Measurements from ENCODE around the gene UBE2E2. TPM values are rescaled to one million over a fixed set of nuclear protein-coding genes. Genes with fewer than 3 reads are reported as not detected.
A peak's percentile ranks its signal among the peaks of the same experiment; 100 is the strongest.

Gene UBE2E2
- total RNA-seq, 1 experiment from 2014 or later = 12.2 TPM

DNA sequence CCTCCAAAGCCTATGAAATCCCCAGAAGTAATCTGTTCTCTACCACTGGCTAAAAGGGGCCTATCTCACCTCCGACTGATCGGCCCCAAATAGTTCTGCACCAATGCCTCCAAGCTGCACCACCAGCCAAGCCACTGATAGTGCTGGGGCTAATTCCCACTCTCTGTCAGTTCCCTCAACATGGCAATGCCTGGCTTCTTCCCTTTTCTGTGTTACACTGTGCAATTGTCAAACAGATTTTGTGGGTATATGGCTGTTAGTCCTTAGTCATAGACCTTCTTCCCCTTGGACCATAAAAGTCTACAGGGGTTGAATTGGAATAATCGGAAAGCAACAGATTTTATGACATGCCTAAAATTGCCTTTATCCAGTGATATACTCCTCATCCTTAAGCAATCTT, 9.3 kb upstream of the UBE2E2 start:
- no peak for DNase-seq (ENCODE audit: low read depth)

DNA sequence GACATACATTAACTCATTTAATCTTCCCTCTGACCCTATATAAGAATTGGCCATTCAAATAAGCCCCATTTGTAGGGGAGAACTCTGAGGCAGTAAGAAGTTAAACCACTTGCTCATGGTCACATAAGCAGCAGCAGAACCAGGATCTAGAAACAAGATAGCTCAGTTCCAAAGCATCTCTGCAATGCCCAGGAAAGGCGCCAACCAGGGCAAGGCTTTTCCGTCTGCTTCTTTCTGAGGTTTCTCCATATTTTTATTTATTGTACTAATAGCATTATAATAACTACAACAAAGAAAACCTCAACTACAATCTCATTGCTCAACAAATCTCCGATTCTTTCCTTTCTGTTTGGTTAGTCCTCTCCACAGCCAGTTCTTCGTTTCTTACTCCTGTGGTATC, 4.3 kb upstream of the UBE2E2 start:
- no peak for DNase-seq (ENCODE audit: low read depth)

DNA sequence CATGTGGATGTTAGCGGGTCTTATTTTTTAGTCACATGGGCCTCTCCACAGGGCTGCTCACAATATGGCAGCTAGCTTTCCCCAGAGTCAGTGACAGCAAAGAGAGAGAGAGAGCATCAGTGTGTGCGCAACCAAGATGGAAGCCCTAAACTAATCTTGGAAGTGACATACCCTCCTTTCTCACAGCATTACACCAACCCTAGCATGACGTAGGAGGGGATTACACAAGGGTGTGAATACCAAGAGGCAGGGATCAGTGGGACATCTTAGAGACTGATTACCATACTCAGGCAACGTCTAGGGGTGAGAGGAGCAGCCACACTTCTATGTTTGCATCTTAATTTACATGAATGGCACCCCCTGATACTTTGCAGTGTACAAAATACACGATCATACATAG, 3.5 kb upstream of the UBE2E2 start:
- no peak for DNase-seq (ENCODE audit: low read depth)

DNA sequence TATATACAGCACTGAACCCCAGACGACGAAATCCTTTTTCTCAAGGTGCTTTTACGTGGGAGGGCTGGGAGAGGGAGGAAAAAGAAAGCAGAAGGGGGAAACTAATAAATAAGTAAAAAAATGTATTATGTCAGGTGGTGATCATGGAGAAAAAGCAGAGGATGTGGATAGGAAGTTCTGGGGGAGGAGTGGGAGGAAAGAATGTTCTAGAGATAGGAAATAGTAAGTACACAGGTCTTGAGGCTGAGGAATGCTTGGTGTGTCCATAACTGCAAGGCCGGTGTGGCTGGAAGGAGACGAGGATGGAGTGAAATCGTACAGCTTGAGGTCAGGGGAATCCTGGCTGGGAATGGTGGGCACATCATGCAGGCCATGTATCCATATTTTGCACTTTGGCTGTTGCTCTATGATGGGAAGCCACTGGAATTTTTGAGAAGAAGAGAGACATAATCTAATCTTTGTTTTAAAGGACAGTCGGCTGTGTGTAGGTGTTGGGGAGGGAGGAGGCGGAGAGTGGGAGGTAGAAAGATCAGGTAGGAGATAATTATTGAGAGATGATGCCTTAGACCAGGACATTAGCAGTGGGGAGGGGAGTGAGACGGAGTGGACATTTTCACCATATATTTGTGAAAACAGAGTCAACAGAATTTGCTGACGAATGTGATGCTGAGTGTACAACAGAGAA, 1.8 kb upstream of the UBE2E2 start:
- DNase-seq (ENCODE audit: low read depth) = no peak

DNA sequence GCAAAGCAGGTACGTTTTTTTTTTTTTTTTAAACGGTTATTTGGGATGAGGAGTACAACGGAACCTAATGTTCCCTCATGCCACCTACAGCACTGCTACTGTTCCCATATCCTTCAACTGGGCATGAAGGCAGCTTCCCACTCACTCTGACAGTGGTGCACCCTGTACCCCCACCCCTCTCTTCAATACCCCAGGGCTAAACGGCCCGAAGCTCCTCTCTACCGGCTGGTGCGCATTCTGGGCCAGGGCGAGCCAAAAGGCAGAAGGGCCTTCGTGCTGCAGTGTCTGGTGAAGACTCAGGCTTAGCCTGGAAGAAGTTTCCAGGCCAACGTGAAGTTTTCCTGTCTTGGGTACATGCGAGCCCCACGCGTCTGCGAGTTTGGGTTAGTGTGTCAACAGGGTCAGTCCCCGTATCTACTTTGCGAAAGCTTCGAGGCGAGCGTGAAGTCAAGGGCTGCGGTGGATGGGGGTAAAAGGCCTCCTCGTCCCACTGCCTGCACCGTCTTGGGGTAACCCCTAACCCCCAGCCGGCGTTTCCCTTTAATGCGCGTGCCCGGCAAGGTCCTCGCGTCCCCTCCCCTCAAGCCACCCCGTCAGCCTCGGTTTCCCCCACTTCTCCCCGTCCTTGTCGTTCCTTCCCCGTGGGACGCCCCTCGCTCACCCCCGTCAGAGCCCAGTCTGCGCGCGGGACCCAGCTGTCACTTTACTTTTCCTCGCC, 765 bp upstream of the UBE2E2 start:
- peak; percentile 4 for DNase-seq (ENCODE audit: low read depth)

DNA sequence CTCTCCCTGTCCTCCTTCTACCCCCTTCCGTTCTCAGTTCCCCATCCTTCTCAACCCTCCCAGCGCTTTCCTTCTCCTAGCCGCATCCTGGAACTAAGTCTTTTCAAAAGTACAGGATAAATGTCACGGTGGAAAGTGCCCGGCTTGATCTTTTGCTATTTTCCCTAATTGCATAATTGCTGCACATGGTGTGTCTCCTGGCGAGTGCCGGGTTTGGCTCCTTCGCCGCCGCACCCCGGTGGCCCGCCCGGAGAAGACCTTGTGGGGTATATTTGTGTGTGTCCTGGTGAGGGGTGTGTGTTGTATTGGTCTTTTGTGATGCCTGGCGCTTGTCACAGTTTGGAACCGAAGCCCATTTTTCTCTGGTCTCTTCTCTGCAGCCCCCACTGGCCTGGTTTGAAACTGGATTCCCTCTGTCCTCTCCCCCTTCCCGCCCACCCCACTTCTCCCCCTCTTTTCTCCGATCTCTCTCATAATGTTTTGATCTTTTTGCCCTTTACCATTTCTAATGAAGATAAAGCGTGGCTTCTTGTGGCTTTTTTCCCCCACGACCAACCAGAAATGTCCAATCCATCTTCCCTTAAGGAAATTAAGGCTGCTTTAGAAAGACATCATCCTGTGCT, 692 bp downstream of the UBE2E2 start:
- no peak for DNase-seq (ENCODE audit: low read depth)

DNA sequence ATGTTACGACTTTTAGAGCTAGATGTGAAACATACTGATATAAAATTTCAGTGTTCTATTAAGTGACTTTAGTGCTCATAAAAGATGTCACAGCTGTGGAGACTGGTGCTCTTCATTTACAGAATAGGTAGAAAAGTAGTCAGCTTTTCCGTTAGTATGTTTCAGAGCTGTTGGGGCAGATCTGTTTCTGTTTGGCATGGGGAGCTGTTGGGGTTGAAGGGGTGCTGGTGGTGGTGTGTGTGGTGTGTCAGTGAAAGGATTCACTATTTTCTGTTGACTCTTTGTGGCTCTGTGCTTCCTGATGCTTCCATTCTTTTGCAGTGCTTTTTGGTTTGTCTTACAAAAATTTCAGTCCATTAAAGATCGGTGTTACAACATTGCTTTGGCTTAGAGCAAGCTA, 3.2 kb downstream of the UBE2E2 start:
- DNase-seq (ENCODE audit: low read depth) = no peak

DNA sequence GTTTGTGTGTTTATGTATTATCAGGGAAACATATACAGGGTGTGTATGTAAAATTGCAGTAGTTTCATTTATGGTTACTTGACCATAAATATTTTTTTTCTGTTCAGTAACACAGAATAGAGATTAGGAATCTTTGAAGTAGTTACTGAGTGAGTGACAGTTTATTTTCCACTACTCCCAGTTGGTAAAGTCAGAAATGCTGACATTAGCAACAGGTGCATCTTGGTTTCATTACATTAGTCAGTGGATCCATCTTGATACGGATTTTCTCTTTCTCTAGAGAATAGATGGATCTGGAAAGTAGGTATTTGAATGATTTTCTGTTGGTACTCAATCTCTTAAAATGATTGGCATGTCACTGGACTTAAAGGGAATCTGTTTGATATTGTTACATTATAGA, 6.0 kb downstream of the UBE2E2 start:
- DNase-seq (ENCODE audit: low read depth) = no peak

DNA sequence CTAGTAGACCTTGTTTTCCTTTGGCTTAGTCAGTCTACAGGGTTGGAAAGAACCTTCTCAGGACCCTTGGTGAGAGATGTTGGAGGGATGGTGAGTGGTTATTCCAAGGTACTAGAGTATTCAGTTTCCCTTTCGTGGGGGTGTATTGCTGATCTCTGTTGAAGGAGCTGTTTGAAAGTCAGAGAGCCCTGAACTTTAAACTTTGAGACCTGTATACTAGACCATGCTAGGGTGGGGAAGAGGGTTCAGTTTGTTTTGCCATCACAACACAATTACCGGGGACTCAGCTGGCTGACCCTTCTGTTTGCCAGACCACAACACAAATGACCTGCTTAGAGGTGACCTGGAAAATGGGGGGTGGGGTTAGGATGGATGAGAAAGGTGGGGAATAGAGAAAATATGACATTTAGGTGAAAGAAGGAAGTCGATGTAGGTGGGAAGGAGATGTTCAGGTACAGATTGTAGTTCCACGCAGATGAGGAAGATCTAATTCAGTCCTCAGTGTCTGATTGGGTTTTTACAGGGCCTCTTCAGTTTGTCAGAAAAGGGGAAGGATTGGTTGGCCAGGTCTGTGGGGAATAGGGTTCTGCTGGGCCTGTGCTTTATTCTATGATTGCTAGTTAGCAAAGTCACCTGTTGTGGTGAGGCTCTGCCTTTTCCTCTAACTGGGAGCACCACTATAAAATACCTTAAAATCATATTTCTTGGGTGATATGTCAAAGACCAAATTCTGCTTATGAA, 6.8 kb downstream of the UBE2E2 start:
- no peak for DNase-seq (ENCODE audit: low read depth)

DNA sequence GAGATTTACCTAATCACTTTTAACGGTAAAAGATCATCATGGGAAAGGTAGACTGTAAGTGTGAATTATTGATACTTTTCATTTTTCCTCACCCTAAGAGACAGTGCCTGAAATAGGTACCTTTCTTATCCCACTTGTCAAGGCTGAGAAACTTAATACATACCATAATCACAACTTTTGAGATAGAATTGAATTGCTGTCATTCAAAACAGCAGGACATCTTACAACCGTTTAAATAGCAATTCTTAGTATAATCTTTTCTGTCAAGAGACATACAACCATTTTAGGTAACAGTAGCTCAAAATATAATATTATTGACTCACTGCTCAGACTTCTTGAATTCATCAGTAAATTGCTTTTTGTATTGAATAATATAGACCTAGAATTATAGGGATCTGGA, 10.7 kb downstream of the UBE2E2 start:
- DNase-seq (ENCODE audit: low read depth) = no peak

DNA sequence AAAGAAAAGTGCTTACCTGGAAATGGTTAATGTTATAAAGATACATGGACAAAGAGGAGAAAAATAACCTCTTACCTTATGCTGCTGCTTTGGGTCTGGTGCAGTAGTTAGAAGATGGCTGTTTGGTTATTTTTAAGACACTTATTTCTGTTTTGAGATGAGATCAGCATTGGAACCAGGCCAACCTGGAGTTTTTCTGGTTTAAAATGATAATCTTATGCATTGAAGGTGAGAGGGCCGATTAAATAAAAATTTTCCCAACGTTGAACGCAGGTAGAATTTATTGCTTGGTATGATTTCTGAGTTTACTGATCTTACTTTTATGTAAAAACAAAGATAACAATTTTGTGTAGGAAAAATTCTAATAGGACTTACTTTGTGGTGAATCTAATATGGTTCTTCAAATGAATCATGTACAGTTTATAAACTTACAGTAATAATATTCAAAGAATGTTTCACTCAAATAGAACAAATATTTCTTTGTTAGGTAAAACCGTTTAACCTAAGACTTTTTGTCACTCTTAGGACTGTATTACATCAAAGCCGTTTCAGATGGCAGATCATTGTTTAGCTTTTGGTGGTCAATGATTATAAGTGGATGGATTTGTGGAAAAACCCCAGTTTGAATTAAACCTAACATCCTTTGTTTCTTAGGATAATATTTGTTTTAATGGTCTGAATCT, 14.9 kb downstream of the UBE2E2 start:
- DNase-seq (ENCODE audit: low read depth) = no peak

DNA sequence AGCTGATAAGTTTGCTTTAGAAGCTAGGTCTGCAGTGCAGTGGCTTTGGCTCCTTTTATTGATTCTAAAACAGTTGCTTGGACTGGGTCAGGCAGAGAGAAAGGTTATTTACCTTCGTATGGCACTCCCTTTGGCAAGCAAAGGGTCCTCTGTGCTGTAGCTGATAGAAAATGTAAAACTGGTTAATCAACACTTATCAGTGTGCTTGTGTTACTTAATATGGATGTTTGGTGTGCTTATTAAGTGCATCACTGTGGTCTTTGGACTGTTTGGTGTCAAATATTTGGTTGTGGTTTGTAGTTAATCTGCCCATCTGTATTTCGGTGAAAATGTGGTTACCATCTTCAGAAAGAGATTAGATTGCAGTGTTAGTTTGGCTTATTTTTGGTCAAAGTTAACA, 16.0 kb downstream of the UBE2E2 start:
- DNase-seq (ENCODE audit: low read depth) = peak; percentile 3

DNA sequence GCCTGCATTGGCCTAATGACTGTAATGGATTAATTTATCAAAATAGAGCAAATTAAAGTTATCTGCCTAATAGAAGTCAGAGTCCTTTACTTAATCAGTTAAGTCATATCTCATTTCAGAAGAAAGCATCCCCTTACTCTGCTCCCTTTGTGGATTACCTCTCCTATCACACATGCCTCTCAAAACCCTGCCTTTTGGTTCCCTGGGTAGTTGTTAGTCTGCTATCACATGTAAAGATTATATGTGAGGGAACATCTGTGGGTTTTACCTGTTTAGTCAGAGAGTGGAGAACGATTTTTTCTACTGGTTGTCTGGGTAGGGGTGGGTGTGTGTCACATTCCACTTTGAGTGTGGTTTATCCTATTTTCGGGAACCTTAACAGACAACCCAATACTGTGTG, 16.4 kb downstream of the UBE2E2 start:
- no peak for DNase-seq (ENCODE audit: low read depth)

DNA sequence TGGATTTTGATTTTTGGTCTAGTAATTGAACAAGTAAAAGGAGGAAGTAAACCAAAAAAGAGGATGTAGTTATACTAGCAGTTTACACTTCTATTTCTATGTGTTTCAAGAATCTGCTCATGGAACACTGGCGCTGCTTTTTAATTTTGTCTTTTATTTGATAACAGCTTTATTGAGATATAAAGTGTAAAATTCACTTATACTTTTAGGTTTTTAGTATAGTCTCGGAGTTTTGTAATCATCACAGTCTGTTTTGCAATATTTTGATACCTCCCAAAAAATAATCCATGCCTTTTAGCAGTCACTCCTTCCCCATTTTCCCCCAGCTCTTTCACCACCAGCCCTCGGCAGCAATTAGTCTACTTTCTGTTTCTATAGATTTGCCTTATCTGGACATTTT, 18.0 kb downstream of the UBE2E2 start:
- no peak for DNase-seq (ENCODE audit: low read depth)

DNA sequence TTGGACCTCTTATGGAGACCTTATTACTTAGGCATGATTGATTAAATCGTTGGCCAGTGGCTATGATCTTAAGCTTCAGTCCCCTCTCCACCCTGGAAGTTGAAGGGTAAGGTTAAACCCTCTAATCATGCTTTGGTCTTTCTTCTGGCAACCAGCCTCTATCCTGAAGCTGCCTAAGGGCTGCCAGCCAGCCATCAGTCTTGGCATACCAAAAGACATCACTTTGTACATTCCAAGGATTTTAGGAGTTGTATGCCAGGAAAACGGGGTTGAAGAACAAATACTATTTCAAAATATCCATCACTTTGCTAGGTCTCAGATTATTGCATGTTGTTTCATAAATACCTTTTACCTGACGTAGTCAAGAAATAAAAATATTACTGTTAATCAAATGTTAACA, 28.9 kb downstream of the UBE2E2 start:
- DNase-seq (ENCODE audit: low read depth) = no peak

DNA sequence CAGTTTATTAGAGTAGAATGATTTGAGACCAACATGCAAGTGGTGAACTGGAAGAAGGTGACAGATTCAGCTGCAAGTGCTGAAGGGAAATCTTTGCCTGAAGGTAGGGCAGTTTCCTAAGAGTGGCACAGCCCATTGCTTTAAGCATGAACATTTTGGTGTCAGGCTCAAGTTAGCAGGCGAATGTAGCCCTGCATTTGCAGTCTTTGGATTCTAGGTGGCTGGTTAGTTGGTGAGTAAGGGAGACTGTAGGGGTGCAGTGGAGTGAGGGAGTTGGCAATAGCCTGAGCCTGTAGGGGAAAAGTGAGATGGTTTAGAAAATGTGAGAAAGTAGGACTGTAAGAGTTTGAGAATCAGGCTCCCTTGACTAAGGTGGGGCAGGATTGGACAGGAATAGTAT, 29.7 kb downstream of the UBE2E2 start:
- DNase-seq (ENCODE audit: low read depth) = no peak

DNA sequence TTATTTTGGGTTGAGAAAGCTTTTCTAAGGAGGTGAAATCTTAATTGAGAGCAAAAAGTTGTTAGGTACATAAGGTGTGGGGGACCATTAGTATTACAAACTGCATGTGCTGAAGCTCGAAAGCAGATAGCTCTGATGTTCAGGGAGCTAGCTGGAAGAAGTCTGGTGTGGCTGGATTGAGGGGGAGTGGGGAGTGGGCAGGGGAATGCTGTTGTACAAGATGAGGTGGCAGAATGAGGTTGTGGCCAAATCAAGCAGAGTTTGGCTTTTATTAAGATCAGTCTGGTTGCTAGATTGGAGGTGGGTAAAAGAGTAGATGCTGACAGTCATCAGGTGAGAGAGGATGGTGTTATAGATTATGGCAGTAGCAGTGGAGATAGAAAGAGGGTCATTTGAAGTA, 32.1 kb downstream of the UBE2E2 start:
- no peak for DNase-seq (ENCODE audit: low read depth)

DNA sequence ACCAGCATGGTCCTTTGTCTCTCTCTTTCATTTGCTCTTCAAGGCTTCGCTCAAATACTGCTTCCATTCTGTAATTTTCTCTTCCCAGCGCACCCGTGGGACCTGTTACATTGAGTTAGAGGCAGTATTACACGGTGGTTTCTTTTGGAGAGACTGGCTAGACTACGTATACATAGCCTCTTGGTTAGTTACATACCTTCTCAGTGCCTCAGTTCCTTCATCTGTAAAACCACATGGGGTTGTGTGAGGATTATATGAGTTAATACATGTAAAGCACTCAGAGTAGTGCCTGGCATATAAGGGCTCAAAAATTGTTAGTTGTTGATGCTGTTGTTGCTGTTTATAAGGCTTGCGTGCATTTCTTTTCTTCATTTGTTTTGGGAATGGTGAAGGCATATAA, 33.8 kb downstream of the UBE2E2 start:
- no peak for DNase-seq (ENCODE audit: low read depth)

DNA sequence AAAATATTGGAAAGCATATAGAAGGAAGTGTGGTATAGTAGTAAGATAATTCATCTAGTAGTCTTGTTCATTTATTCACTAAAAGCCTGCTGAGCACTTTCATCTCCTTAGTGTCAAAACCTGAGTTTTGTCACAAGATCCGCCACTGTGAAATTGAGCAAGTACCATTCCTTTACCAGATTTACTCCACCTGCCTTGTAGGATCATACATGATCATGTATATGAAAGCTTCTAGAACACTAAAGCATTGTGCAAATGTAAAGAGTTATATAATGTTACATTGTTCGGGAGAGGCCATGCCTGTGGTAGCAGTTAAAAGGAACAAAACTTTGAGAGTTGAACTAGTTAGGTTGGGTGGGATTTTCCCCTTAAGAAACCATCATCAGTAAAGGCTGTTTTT, 35.0 kb downstream of the UBE2E2 start:
- DNase-seq (ENCODE audit: low read depth) = no peak

DNA sequence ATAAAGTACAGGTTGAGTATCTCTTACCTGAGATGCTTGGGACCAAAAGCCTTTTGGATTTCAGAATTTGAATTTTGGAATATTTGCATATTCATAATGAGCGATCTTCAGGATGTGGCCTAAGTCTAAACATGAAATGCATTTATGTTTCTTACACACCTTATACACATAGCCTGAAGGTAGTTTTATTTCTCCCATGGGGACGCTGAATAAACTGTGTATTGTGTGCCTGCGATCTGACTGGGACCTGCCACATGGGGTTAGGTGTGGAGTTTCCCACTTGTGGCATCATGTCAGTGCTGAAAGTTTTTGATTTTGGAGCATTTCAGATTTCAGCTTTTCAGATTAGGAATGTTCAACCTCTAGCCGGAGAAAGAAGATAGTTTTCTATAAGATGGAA, 35.5 kb downstream of the UBE2E2 start:
- no peak for DNase-seq (ENCODE audit: low read depth)

DNA sequence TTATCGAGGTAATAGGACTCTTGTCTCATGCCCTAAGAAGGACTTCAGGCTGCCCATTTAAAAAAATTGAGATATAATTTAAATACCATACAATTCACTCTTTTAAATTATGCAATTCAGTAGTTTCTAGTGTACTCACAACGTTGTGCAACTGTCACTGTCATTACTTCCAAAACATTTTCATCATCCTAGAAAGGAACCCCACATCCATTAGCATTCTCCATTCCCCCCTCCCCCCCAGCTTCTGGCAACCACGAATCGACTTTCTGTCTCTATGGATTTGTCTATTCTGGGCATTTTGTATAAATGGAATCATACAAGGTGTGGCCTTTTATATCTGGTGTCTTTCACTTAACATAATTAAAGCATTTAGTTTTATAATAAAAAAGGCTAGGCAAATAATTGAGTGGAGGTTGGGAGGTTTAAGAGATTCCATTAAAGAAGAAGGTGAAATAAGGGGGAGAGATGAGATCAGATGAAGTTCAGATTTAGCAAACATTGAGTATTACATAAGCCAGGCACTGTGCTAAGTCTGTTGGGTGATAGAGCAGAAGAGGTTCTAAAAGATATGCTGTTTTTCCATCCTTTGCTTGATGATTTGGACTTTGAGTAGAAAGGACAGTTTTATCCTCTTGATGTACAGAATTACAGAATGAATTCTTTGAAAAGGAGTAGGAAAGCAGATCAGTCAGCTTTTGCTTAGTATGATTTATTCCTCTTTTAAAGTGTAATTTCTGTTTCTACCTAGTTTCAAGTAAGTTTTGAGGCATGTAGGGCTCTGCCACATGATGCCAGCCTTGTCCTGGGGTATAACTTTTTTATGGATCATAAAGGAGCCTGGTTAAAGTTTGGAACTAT, 36.3 kb downstream of the UBE2E2 start:
- no peak for DNase-seq (ENCODE audit: low read depth)
